ENCODE data around the gene DLG4.
"Not testable (repeated sequence)": the region's sequence is repeated elsewhere in the genome, so short reads cannot be mapped to it uniquely, and the experiment has no call there.

DNA sequence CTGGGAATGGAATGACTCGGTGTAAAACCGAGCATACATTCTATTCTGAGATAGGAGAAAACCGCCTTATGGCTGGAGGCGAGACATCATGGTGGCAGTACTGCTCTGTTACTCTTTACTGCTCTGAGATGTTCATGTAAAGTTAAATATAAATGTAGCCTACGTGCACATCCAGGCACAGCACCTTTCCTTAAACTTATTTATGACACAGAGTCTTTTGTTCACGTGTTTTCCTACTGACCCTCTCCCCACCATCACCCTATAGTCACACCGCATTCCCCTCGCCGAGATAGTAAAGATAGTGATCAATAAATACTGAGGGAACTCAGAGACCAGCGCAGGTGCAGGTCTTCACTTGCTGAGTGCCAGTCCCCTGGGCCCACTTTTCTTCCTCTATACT lies 60.1 kb downstream of the DLG4 start:
- TF ChIP-seq, protein P1, sequence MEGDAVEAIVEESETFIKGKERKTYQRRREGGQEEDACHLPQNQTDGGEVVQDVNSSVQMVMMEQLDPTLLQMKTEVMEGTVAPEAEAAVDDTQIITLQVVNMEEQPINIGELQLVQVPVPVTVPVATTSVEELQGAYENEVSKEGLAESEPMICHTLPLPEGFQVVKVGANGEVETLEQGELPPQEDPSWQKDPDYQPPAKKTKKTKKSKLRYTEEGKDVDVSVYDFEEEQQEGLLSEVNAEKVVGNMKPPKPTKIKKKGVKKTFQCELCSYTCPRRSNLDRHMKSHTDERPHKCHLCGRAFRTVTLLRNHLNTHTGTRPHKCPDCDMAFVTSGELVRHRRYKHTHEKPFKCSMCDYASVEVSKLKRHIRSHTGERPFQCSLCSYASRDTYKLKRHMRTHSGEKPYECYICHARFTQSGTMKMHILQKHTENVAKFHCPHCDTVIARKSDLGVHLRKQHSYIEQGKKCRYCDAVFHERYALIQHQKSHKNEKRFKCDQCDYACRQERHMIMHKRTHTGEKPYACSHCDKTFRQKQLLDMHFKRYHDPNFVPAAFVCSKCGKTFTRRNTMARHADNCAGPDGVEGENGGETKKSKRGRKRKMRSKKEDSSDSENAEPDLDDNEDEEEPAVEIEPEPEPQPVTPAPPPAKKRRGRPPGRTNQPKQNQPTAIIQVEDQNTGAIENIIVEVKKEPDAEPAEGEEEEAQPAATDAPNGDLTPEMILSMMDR (IDR thresholded peaks at IDR 0.05), result not testable (repeated sequence)
- not testable (repeated sequence) for TF ChIP-seq EP300, POLR2A, POLR2AphosphoS5 (IDR thresholded peaks at IDR 0.05)
